GM19468 (cell line): Measurements from ENCODE around the gene MAPK8.

Experiments
- ATAC-seq: cut with Tn5 transposase; IDR thresholded peaks from one replicate; pipeline ENCODE4 v1.9.1; 2021; ENCODE audit warnings: mild to moderate bottlenecking, moderate library complexity, moderate number of reproducible peaks; ENCODE audit not compliant: unreplicated experiment; ENCODE audit errors: extremely low read depth

MAPK8 gene

DNA sequence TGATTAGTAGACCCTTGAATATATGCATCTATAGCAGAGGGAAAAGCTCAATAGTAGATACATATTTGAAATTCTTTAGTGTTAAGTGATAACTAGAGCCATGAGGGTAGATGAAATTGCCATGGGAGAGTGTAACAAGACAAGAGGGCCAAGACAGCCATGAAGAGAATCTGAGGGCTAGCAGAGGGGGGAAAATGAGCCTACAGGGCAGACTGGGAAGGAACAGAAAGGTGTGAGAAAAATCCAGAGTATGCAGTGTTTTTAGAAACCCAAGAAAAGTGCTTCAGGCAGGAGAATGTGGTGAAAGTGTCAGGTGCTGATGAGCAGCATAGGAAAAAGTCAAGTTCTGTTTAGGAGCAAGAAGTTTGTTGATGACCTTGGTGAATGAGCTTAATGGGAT lies 63.0 kb downstream of the MAPK8 start:
- ATAC-seq, result no peak

DNA sequence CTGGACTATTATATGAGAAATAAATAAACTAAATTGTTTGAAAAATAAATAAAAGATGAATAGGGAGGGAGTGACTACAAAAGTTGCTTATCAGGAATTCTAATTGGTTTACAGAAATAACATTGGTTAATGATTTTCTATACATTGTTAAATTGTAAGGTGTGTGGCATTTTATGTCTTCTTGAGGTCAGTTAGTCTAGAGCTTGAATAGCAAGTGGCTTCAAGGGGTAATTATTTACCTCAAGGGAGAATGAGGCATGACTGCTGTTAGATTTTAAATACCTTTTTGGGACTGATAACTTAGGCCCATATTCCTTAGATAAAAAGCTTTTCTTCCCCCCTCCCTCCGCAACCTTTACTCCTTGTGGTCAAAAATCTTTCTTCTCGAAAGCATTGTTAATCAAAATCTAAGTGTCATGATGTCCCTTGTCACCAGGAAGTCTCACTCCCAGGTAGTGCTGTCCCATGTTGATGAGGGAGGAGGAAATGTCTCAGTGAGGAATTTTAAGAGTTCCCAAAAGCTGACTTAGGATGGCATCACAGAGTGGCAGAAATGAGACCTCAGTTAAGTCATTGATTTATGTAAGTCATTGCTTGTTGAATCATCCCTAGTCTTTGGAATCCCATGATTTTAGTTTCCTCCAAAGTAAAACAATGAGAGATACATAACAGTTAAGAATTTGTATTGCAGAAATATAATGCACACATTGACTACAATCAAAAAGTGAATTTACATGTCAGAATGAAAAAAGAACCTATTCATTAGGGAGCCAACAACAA lies 71.5 kb downstream of the MAPK8 start:
- ATAC-seq, result no peak

DNA sequence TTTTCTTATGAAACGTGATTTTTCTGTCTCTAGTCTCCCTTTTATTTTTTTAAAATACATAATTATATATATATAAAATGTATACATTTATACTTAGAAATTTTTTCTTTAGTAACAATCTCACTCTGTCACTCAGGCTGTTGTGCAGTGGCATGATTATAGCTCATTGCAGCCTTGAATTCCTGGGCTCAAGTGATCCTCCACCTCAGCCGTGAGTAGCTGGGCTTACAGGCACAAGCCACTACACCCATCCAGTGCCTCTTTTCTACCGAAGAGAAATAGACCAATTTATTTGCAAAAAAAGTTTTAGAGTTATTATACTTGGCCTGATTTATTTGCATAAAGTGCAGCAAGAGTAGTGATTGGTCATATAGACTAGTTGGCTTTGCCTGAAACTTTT lies 72.2 kb downstream of the MAPK8 start:
- ATAC-seq, result no peak

DNA sequence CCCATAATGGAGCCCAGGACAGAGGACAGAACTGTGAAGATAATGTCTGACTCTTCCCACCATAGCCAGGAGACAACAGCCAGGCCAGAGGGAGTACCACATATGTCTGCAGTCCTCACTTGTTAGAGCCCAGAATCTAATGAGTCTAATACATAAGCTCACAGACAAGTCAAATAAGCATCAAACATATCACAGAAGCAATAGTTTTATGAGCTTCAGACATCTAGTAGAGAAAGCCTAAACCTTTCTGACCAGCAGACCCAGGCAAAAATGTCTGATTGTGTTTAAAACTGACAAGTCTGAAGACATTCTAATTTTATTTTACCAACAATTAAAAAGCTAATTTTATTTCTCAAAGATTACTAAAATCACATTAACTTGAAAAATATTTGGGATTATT lies 75.5 kb downstream of the MAPK8 start:
- no peak for ATAC-seq

DNA sequence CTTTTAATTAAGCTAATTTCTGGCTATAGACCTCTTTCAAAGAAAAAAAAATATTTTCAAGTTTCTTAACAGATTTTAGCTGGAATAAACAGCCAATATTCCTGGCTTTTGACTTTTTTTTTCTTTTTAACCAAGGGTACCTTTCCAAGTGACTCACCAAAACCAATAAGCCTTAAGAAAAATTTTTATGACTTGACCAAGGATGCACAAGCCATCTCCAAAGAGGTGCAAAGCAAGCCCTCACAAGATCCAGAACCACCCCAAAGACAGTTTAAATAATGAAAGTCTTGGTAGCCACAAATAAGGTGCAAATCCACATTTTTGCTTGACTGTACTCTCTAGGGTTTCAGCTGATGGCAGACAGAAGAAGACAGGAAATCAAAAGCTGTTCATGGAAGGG lies 76.5 kb downstream of the MAPK8 start:
- ATAC-seq, result no peak

DNA sequence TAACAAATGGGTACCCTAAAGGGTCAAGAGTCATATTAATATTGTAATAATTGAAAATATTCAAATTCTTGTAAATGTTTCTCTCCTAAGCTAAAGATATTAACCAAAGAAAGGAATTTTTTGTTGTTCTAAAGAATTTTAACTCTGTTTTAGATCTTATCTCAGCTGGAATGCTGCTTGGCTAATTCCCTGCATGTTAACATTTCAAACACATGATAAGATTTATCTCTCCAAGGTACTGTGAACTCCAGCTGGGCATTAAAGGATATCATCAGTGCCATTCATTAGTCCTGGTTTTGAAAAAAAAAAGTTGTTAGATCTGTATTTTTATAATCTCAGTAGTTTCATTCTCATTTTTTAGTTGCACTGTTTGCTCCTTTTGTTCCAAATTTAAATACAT lies 76.9 kb downstream of the MAPK8 start:
- ATAC-seq, result no peak

DNA sequence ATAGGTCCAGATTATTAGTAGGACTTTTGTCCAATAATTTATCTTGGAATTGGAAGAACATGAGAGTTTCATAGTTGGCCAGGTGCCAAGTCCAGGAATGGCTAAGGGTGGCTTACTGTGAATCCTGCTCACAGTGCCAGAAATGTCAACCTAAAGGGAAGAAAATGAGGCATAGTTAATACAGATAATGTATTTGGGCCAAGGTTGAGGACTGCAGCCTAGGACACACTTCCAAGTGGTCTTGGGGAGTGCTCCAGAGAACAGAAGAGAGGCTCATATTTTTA lies 78.2 kb downstream of the MAPK8 start:
- no peak for ATAC-seq

DNA sequence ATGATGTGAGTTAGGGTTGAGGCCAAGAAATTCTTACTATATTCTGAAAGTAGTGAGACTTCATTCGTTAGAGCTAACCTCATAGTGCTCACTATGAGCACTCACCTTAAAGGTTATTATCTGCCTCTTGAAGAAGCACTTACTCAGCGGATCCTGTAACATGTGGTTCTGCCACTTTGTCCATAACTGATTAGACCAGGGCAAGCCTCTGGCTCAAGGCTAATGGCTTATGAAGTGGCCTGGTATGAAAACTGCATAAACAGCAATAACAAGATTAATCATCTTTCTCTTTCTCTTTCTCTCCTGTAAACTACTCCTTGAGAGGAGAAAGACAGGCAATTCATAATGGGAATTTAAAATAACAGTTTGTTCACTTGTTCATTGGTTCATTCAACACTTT lies 82.8 kb downstream of the MAPK8 start:
- ATAC-seq, result no peak

DNA sequence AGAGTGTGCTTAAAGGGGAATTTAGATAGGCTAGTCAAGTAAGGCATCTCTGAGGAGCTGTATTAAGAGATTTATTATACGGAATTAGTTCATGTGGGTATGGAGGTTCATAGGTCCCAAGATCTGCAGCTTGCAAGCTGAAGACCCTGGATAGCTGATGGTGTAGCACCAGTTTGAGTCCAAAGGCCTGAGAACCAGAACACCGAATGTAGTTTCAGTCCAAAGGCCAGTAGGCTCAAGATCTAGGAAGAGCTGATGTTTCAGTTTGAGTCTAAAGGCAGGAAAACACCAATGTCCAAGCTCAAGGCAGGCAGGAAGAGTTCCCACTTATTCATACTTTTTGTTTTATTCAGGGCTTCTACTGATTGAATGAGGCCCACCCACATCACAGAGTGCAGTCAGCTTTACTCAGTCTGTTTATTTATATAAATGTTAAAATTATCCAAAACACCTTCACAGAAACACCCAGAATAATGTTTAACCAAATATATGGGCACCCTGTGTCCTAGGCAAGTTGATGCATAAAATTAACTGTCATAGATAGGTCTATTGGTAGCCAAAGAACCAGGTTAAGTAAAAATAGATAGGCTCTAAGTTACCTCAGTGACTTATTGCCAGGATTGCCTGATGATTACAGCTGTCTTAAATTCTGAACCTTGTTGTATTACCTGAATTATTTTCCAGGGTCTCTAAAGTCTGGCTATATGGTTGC lies 83.5 kb downstream of the MAPK8 start:
- no peak for ATAC-seq

DNA sequence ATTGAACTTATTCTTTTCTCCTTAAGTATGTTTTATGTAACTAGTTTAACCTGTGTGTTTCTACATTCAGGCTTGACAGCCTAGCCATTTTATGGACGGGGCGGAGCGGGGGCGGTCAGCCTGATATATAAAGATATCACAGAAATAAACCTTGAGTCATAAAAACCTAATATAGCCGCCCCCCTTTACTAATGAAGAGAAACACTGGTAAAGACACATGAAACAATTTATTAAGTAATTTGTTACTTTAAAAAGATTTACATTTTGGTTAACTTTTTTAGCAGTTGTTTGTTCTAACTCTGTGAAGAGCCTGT lies 84.0 kb downstream of the MAPK8 start:
- no peak for ATAC-seq

DNA sequence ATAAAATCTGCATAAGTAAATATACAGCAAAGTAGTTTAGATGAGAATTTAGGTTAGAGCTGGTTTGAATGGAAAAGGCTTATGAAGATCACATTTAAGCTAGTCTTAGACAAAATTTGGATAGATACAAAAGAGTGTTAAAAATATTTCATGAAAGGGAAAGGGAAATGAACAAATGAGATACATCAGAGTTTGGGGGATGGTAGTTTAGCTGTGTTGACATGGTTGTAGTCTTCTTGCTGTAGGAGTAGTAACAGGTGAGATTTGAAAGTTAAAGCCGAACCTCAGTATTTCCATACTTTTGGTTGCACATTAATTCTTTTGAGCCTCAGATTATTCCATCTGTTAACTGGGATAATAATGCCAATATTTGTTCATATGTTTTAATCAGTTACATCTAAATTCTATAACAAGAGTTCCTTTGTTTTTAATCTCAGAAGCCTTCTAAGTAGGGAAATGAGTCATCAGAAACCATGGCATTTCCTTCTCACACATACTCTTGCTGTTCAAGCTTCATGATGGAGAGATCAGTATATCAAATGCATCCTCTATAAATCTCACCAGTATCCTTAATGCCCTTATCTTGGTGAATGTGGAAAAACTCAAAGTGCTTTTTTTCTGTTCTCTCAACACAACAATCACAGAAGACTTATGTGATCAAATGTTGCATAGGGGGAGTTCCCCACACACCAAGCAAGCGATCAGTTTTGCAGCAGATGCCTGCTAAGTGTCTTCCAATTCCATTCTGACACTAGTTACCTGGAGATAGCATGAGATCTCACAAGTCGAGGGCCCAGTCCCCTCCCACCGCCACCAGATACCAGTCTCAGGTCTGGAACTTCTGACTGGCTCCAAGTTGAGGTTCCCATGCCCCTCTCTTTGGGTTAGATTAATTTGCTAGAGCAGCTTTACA lies 84.7 kb downstream of the MAPK8 start:
- no peak for ATAC-seq

DNA sequence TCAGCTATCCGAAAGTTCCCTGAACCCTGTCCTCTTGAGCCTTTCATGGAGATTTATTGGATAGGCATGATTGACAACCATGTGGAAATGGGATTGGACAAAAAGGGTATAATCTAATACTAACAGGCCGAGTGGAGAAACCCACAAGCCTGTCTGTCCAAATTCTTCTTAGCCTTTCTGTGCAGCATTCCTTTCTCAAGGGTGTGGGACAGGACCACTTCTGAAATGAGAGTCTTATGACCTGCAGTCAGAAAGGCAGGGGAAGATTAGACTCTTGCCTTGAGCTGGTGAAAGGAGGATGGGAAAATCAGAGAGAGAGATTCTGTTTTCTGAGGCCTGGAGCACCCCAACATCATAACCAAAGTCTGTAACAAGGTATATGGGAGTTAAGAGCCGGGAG lies 85.5 kb downstream of the MAPK8 start:
- ATAC-seq, result no peak

DNA sequence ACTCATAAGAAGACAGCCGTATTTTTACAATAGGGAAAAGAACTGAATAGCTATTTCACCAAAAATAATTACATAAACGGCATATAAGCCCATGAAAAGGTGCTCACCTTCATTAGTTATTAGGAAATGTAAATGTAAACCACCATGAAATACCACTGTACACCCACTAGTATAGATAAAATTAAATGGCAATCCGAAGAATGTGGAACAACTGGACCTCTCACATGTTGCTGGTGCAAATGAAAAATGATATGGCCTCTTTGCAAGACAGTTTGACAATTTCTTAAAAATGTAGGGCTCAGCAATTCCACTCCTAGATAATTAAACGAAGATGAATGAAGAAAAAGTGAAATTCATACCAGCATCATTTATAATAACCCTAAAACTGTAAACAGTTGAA lies 91.8 kb downstream of the MAPK8 start:
- no peak for ATAC-seq

DNA sequence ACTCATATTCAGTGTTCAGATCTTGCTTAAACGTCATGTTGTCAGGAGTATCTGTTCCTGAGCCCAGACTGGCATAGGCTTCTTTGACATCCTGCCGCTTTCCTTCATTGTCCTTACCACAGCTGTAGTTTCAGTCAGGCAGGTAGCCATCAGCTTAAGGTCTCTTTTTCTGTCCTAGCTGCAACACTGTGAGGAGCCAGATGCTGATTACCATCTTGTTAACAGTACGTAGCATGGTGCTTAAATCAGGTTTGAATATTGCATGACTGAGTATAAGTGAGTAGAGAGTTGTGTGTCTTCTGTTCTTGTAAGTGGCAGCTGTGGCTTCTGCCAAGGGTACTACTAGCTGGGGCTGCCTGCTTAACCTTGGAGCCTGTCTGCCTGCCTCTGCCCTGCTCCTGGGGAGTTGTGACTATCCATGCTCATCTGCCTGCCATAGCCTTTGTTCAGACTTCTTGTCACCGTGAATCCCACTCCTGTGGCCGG lies 92.6 kb downstream of the MAPK8 start:
- no peak for ATAC-seq

DNA sequence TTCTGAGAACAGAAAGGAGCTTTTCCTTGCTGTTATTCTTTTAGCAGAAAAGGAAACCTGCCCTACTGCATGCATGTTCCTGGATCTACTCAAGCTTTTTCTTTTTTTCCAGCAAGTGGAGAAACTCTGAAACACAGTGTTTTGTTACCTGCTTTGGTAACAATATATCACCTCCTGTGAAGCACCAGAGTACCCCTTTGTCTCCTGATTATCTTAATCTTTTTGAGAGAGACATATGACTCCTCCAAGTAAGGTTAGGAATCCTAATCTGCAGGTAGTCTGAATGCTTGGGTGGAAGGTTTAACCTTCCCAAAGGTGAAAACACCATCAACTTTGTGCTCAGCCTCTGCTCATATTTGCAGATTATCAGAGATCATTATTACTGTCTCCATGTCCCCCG lies 93.1 kb downstream of the MAPK8 start:
- no peak for ATAC-seq

DNA sequence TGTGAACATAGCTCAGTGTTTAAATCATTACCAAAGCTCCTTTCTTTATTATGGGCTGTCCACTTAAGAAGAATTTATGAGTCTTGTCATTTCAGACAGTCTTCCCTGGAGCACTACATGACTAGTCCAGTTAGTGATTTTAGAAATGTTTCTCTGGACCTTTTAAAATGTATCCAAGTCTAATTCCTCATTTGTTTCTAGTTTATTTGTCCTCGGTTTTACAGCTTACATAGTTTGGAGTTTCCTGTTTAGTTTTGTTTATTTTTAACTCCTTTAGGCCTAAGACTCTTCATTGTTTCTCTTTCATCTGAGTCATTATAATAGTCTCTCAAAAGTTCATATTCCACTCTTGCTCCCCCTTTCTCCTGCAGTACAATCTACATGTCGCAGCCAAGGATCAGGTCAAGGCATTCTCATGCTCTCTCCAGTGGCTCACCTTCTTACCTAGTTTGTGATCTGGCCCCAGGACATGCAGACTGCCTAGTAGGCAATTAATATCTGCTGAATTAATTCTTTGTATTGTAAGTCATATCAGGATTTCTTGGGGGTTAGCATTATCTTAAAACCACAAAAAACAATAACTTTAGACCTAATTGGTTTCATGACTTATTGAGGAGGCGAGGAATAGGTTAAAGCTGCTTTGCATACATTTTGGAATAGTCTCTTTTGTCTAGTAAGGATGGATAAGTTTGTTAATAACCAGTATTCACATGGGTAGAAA lies 93.8 kb downstream of the MAPK8 start:
- no peak for ATAC-seq

DNA sequence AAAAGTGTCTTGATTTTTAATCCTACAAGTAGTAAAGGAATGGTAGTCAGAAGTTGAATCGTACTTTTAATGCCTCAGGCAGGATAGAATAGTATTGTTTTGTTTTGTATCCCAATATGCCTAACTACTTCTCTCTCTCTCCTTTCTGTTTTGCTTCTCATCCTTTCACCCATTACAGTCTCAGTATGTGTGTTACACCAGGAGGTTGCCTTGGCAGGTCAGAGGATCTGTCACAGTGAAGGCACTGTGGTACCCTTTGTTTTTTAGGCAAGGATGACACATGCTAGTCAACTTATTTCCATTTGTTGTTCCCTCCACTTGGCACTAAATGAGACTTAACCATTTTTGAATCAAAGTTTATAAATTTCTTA lies 94.4 kb downstream of the MAPK8 start:
- no peak for ATAC-seq

DNA sequence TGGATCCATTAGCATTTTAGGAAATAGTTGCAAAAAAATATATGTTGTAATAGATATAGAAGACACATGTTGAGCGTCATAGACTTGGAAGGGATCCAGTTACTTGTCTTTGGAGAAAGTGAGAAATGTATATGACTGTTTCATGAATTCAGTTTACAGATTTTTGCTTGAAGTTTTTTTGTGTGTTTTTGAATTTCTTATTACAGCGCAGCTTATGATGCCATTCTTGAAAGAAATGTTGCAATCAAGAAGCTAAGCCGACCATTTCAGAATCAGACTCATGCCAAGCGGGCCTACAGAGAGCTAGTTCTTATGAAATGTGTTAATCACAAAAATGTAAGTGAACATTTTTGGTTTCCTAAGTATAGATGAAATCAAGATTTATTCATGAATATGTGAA lies 98.2 kb downstream of the MAPK8 start:
- no peak for ATAC-seq

DNA sequence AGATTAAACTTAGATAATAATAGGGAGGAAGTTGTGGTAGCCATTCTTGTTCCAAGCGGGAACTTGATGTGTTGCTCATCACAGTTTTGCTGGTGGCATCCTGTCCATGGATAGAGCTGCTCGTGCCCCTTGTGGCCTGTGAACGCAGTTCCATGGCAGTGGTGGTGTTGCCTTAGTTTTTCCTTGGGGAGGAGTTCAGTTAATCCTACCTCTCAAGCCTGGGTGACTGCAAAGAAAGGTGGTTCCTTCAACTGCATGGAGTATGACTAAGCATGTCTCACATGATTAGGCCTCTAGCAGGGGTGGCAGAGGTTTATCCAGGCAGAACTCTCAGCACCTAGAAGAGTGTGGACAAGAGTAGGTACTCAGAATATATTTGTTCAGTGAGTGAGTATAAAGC lies 99.7 kb downstream of the MAPK8 start:
- ATAC-seq, result no peak

DNA sequence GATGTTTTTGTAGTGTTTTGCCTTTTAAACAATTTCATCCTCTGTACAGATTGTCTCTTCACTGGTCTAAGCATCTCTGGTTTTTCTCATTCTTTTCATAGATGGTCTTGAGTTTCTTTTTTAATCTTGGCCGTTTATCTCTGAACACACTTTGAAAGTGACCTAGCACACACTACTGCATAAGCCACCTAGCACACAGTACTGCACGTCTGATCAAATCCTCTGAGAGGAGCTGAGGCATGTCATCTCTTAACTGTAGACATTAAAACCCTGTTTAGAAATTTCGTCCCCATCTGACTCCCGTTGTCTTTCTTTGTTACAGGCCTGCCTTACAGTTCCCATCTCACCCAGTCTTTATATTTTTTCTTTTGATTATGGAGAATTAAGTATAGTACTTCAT lies 100.2 kb downstream of the MAPK8 start:
- no peak for ATAC-seq

DNA sequence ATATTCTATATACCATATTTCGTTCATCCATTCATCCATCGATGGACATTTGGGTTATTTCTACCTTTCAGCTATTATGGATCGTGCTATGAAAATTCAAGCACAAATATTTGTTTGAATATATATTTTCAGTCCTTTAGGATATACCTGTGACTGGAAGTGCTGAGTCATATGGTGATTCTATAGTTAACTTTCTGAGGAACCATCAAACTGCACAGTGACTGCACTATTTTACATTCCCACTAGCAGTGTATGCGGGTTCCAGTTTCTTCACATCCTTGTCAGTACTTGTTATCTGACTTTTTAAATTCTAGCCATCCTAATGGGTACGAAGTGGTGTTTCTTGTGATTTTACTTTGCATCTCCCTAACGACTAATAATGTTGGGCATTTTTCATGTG lies 104.0 kb downstream of the MAPK8 start:
- ATAC-seq, result no peak
